DMS 273 (cell line): ENCODE results near the gene POLR2A.

Experiments
- DNase-seq: peaks from one replicate; lab custom pipeline; 2025; ENCODE audit not compliant: unreplicated experiment; lab: John Stamatoyannopoulos, UW

Gene POLR2A

GRCh38 chr17:7484067-7484918, at the start of gene POLR2A:
POLR2A (plus strand) TSS chr17:7484366.
- DNase-seq = peak; percentile 96

- peak; percentile 65 for DNase-seq
These were observed 48.2 kb upstream of the POLR2A start for GRCh38 chr17:7435676-7436555.

GRCh38 chr17:7436556-7437368, 47.4 kb upstream of the POLR2A start:
- peak; percentile 93 for DNase-seq

GRCh38 chr17:7437369-7437863, 46.8 kb upstream of the POLR2A start:
- no peak for DNase-seq

GRCh38 chr17:7437950-7438614, 46.1 kb upstream of the POLR2A start:
- no peak for DNase-seq

- DNase-seq = no peak
These were observed 45.3 kb upstream of the POLR2A start for GRCh38 chr17:7438656-7439460.

- no peak for DNase-seq
These were observed 44.6 kb upstream of the POLR2A start, which contains the start of gene FGF11 for GRCh38 chr17:7439462-7440112. FGF11 (plus strand) TSS chr17:7439512; CDS start chr17:7439621, 109 bp downstream.

GRCh38 chr17:7440113-7440833, 43.9 kb upstream of the POLR2A start:
- DNase-seq = peak; percentile 78

- peak; percentile 78 for DNase-seq
These were observed 43.4 kb upstream of the POLR2A start for GRCh38 chr17:7440834-7441195.

- peak; percentile 47 for DNase-seq
These were observed 42.9 kb upstream of the POLR2A start for GRCh38 chr17:7441266-7441665.

- no peak for DNase-seq
These were observed 42.0 kb upstream of the POLR2A start for GRCh38 chr17:7442142-7442541.

GRCh38 chr17:7443499-7444485, 40.4 kb upstream of the POLR2A start:
- DNase-seq = no peak

- DNase-seq = peak; percentile 49
These were observed 39.2 kb upstream of the POLR2A start, which contains the start of gene CHRNB1 for GRCh38 chr17:7444682-7445618. CHRNB1 (plus strand) TSS chr17:7445061; CDS start chr17:7445128, 67 bp downstream.

- no peak for DNase-seq
These were observed 38.6 kb upstream of the POLR2A start for GRCh38 chr17:7445619-7445968.

- DNase-seq = no peak
These were observed 35.7 kb upstream of the POLR2A start for GRCh38 chr17:7448461-7448860.

- DNase-seq = no peak
These were observed 24.1 kb upstream of the POLR2A start for GRCh38 chr17:7459961-7460545.
